ENCODE data around the gene SHANK1.

- no peak for TF ChIP-seq CTCF (IDR thresholded peaks at IDR 0.05)
- no peak for TF ChIP-seq POLR2A (IDR thresholded peaks at IDR 0.05)
Observed at GRCh38 chr19:50743537-50743936, 23.9 kb upstream of the SHANK1 start.
